Testis (tissue), 3 donors: ENCODE results near the gene BCKDHA. TPM values are rescaled to one million over a fixed set of nuclear protein-coding genes. Genes with fewer than 3 reads are reported as not detected.
A peak's percentile ranks its signal among the peaks of the same experiment; 100 is the strongest.

Experiments used
- DNase-seq: peaks from one replicate; pipeline ENCODE4 v3.0.0-alpha.2; 2019
- H3K27ac ChIP-seq, 2 donors: fragments of 200-600 bp; sonication (generic); one replicate each; pipeline ENCODE4 v1.5.1; 2019
- H3K27me3 ChIP-seq: fragments of 200-600 bp; sonication (generic); one replicate; pipeline ENCODE4 v1.5.1; 2019
- H3K36me3 ChIP-seq: fragments of 200-600 bp; sonication (generic); one replicate; pipeline ENCODE4 v1.5.1; 2017; ENCODE audit warnings: low read depth; ENCODE audit errors: missing control alignments
- H3K4me1 ChIP-seq: fragments of 200-600 bp; sonication (generic); one replicate; pipeline ENCODE4 v1.5.1; 2019
- H3K4me3 ChIP-seq, 2 donors: fragments of 200-600 bp; sonication (generic); one replicate each; pipeline ENCODE4 v1.5.1; 2017 to 2019
- H3K9me3 ChIP-seq: fragments of 200-600 bp; sonication (generic); one replicate; pipeline ENCODE4 v1.5.1; 2017
- CTCF ChIP-seq, 3 experiments: fragments of 450-650 bp in 2 of 3; fragments of 200-600 bp in 1 of 3; sonication (generic) in 1 of 3; IDR thresholded peaks; one replicate each; pipeline ENCODE4 v1.5.1; 2016 to 2019; ENCODE audit warnings: antibody characterized with exemption in 3 of 3, mild to moderate bottlenecking in 2 of 3, moderate library complexity in 1 of 3
- POLR2A ChIP-seq: fragments of 450-650 bp; IDR thresholded peaks from one replicate; pipeline ENCODE4 v1.6.1; 2017; ENCODE audit warnings: antibody characterized with exemption, mild to moderate bottlenecking, moderate library complexity
- WGBS, 2 donors: methylation state at CpG; one replicate each; pipeline ENCODE4 v1.1.5; 2018; 5-methylcytosine and 5-hydroxymethylcytosine counted together
- intact Hi-C: fragments of 100-400 bp; cut with DNase I; formaldehyde crosslinking; loops from one replicate; pipeline ENCODE4 v1.15.1; 2023; ENCODE audit warnings: low total_unique reads
- polyA plus RNA-seq: library from polyadenylated mRNA; stranded (reverse); fragments of 350-450 nt; fragmentation: Illumina TruSeq; extraction: RNeasy Lipid Tissue Mini Kit (QIAGEN cat#74804); gene quantifications from one replicate; pipeline ENCODE4 v1.2.3, GENCODE V29; 2014; ENCODE audit warnings: low read depth, low replicate concordance; ENCODE audit not compliant: insufficient read depth
- total RNA-seq, 2 donors: library from RNA; depleted of rRNA; stranded (reverse); fragments of >200 nt; gene quantifications; one replicate each; pipeline ENCODE4 v1.2.3, GENCODE V29; 2016

BCKDHA gene
- total and polyA plus RNA-seq, 3 donors from 2014 or later, result 53.1 to 81.3 (median 80.8) TPM

GRCh38 chr19:41439441-41440222, 42.0 kb downstream of the BCKDHA start, which contains the start of gene DMAC2:
Gene DMAC2, minus strand, starts transcription at chr19:41439912. Its CDS starts 13 bp downstream, at chr19:41439899.
- TF ChIP-seq POLR2A, result no peak
- TF ChIP-seq CTCF (IDR thresholded peaks at IDR 0.05), result peak in 2 of 3 experiments; percentile 23 to 34
- intact Hi-C loops, result loop anchor here (10.0 kb wide), 1 partner anchor 135 kb away; the partner anchor contains the start of gene CEACAM21
- H3K27me3 ChIP-seq, result no peaks in the 10 kb centered on the region
- H3K9me3 ChIP-seq, result no peaks in the 10 kb centered on the region
- H3K4me3 ChIP-seq, result peak within 1 kb of the TSS; percentile 67 to 87
- 1% methylated on average over 31 to 40 of the region's 40 CpGs for WGBS, 2 donors
- no peaks in the 10 kb centered on the region for H3K36me3 ChIP-seq
- H3K4me1 ChIP-seq, result no peaks in the 10 kb centered on the region
- H3K27ac ChIP-seq, result peak within 1 kb of the TSS; percentile 92 to 95
- peak; percentile 100 for DNase-seq

- Histone ChIP-seq H3K27me3 (no peaks in the 10 kb centered on the region), H3K4me1 (no peaks in the 10 kb centered on the region), H3K36me3 (no peaks in the 10 kb centered on the region), H3K9me3 (no peaks in the 10 kb centered on the region), H3K4me3 (no peak overlapping the region), H3K27ac (no peak overlapping the region)
- peak; percentile 12 for DNase-seq
- intact Hi-C loops, result loop anchor here (10.0 kb wide), 1 partner anchor 133 kb away; the partner anchor contains the start of gene CEACAM21
- 82 to 87% methylated on average over 15 of the region's 15 CpGs for WGBS, 2 donors
- TF ChIP-seq POLR2A, result no peak
- no peak for TF ChIP-seq CTCF (IDR thresholded peaks at IDR 0.05)
Measured at GRCh38 chr19:41441321-41441945, 43.8 kb downstream of the BCKDHA start.

GRCh38 chr19:41442473-41443355, 45.1 kb downstream of the BCKDHA start, which contains the start of gene ERICH4:
Gene ERICH4, plus strand, starts transcription at chr19:41443156. Its CDS starts 14 bp downstream, at chr19:41443170.
- H3K36me3 ChIP-seq, result no peaks in the 10 kb centered on the region
- H3K27me3 ChIP-seq, result no peaks in the 10 kb centered on the region
- H3K9me3 ChIP-seq, result no peaks in the 10 kb centered on the region
- no peak within 1 kb of the TSS for H3K4me3 ChIP-seq
- H3K4me1 ChIP-seq, result no peaks in the 10 kb centered on the region
- 66 to 81% methylated on average over 5 to 7 of the region's 7 CpGs for WGBS, 2 donors
- DNase-seq, result no peak
- H3K27ac ChIP-seq, result no peak within 1 kb of the TSS
- intact Hi-C loops, result loop anchor here (10.0 kb wide), 1 partner anchor 132 kb away; the partner anchor contains the start of gene CEACAM21
- no peak for TF ChIP-seq CTCF (IDR thresholded peaks at IDR 0.05)
- no peak for TF ChIP-seq POLR2A

GRCh38 chr19:41443813-41444455, 46.3 kb downstream of the BCKDHA start:
- 58 to 70% methylated on average over 2 to 6 of the region's 6 CpGs for WGBS, 2 donors
- no peak overlapping the region for H3K27ac ChIP-seq
- no peaks in the 10 kb centered on the region for H3K27me3 ChIP-seq
- no peaks in the 10 kb centered on the region for H3K9me3 ChIP-seq
- H3K36me3 ChIP-seq, result no peaks in the 10 kb centered on the region
- no peaks in the 10 kb centered on the region for H3K4me1 ChIP-seq
- no peak for DNase-seq
- no peak overlapping the region for H3K4me3 ChIP-seq
- intact Hi-C loops, result loop anchor here (10.0 kb wide), 1 partner anchor 131 kb away; the partner anchor contains the start of gene CEACAM21
- TF ChIP-seq CTCF (IDR thresholded peaks at IDR 0.05), result no peak
- TF ChIP-seq POLR2A, result no peak
